BLaER1 (cell line): ENCODE data around the gene TC2N.
"Not testable (repeated sequence)": the region's sequence is repeated elsewhere in the genome, so short reads cannot be mapped to it uniquely, and the experiment has no call there.

Experiments
- H3K27ac ChIP-seq: shearing (Covaris generic); formaldehyde crosslinking; 2 replicates; pipeline ENCODE4 v1.8.1; 2022
- H3K27me3 ChIP-seq: shearing (Covaris generic); formaldehyde crosslinking; 2 replicates; pipeline ENCODE4 v1.8.1; 2022
- H3K36me3 ChIP-seq: shearing (Covaris generic); formaldehyde crosslinking; 2 replicates; pipeline ENCODE4 v1.8.1; 2022
- H3K4me1 ChIP-seq: shearing (Covaris generic); formaldehyde crosslinking; 2 replicates; pipeline ENCODE4 v1.8.1; 2022
- H3K4me2 ChIP-seq: shearing (Covaris generic); formaldehyde crosslinking; 2 replicates; pipeline ENCODE4 v1.8.1; 2022
- H3K4me3 ChIP-seq: shearing (Covaris generic); formaldehyde crosslinking; 2 replicates; pipeline ENCODE4 v1.8.1; 2022
- H3K9ac ChIP-seq: shearing (Covaris generic); formaldehyde crosslinking; 2 replicates; pipeline ENCODE4 v1.8.1; 2022
- H3K9me3 ChIP-seq: shearing (Covaris generic); formaldehyde crosslinking; 2 replicates; pipeline ENCODE4 v1.8.1; 2022
- H4K20me1 ChIP-seq: shearing (Covaris generic); formaldehyde crosslinking; 2 replicates; pipeline ENCODE4 v1.8.1; 2022
- Cebpa-rat ChIP-seq: shearing (Covaris generic); IDR thresholded peaks from 2 replicates; pipeline ENCODE4 v1.8.1; 2022

Gene TC2N

GRCh38 chr14:91854327-91854934 lies 12.9 kb downstream of the TC2N start:
- no peak overlapping the region for H3K27ac ChIP-seq
- no peaks in the 10 kb centered on the region for H3K27me3 ChIP-seq
- no peak for TF ChIP-seq Cebpa-rat
- no peak overlapping the region for H3K9ac ChIP-seq
- H4K20me1 ChIP-seq: no peaks in the 10 kb centered on the region
- no peak overlapping the region for H3K4me3 ChIP-seq
- H3K4me2 ChIP-seq: no peak overlapping the region
- no peaks in the 10 kb centered on the region for H3K4me1 ChIP-seq
- H3K36me3 ChIP-seq: no peaks in the 10 kb centered on the region
- no peaks in the 10 kb centered on the region for H3K9me3 ChIP-seq

- no peak overlapping the region for H3K27ac ChIP-seq
- H4K20me1 ChIP-seq: no peaks in the 10 kb centered on the region
Observed at GRCh38 chr14:91851563-91851962, 15.8 kb downstream of the TC2N start.

GRCh38 chr14:91848504-91849001 lies 18.8 kb downstream of the TC2N start:
- Histone ChIP-seq H3K27me3 (no peaks in the 10 kb centered on the region), H3K9me3 (no peaks in the 10 kb centered on the region), H3K4me1 (no peaks in the 10 kb centered on the region), H3K4me2 (no peak overlapping the region), H3K4me3 (no peak overlapping the region), H3K36me3 (no peaks in the 10 kb centered on the region), H3K9ac (no peak overlapping the region), H3K27ac (no peak overlapping the region), H4K20me1 (no peaks in the 10 kb centered on the region)
- no peak for TF ChIP-seq Cebpa-rat

More at GRCh38 chr14:91851563-91851962, 15.8 kb downstream of the TC2N start:
- no peak overlapping the region for H3K4me3 ChIP-seq
- no peaks in the 10 kb centered on the region for H3K9me3 ChIP-seq
- H3K27me3 ChIP-seq: no peaks in the 10 kb centered on the region
- H3K4me2 ChIP-seq: no peak overlapping the region
- H3K4me1 ChIP-seq: no peaks in the 10 kb centered on the region
- no peak overlapping the region for H3K9ac ChIP-seq
- no peak for TF ChIP-seq Cebpa-rat
- no peaks in the 10 kb centered on the region for H3K36me3 ChIP-seq

GRCh38 chr14:91847693-91848092 lies 19.6 kb downstream of the TC2N start:
- Histone ChIP-seq H3K9ac (no peak overlapping the region), H3K4me2 (no peak overlapping the region), H3K36me3 (no peaks in the 10 kb centered on the region), H3K27me3 (no peaks in the 10 kb centered on the region), H3K4me3 (no peak overlapping the region), H3K27ac (no peak overlapping the region), H3K4me1 (no peaks in the 10 kb centered on the region), H4K20me1 (no peaks in the 10 kb centered on the region), H3K9me3 (no peaks in the 10 kb centered on the region)
- TF ChIP-seq Cebpa-rat: no peak

- Histone ChIP-seq H3K4me1 (no peaks in the 10 kb centered on the region), H3K4me3 (no peak overlapping the region), H4K20me1 (no peaks in the 10 kb centered on the region), H3K27me3 (no peaks in the 10 kb centered on the region), H3K4me2 (no peak overlapping the region), H3K9ac (no peak overlapping the region), H3K9me3 (no peaks in the 10 kb centered on the region), H3K27ac (no peak overlapping the region), H3K36me3 (no peaks in the 10 kb centered on the region)
- TF ChIP-seq Cebpa-rat: no peak
Observed at GRCh38 chr14:91845652-91846051, 21.7 kb downstream of the TC2N start.

GRCh38 chr14:91845056-91845455 lies 22.3 kb downstream of the TC2N start:
- H3K27me3 ChIP-seq, H3K4me2 ChIP-seq, H3K4me3 ChIP-seq, H3K9ac ChIP-seq, H3K9me3 ChIP-seq, H3K4me1 ChIP-seq, H4K20me1 ChIP-seq, H3K36me3 ChIP-seq, H3K27ac ChIP-seq: not testable (repeated sequence)

- H3K4me3 ChIP-seq: no peak overlapping the region
- no peaks in the 10 kb centered on the region for H3K36me3 ChIP-seq
- no peak overlapping the region for H3K9ac ChIP-seq
- H3K27ac ChIP-seq: no peak overlapping the region
- no peaks in the 10 kb centered on the region for H4K20me1 ChIP-seq
- H3K4me1 ChIP-seq: no peaks in the 10 kb centered on the region
- TF ChIP-seq Cebpa-rat: no peak
- no peaks in the 10 kb centered on the region for H3K9me3 ChIP-seq
- no peaks in the 10 kb centered on the region for H3K27me3 ChIP-seq
- no peak overlapping the region for H3K4me2 ChIP-seq
Observed at GRCh38 chr14:91844029-91844428, 23.3 kb downstream of the TC2N start.

GRCh38 chr14:91843437-91843836 lies 23.9 kb downstream of the TC2N start:
- Histone ChIP-seq H3K27ac (no peak overlapping the region), H3K4me3 (no peak overlapping the region), H3K36me3 (no peaks in the 10 kb centered on the region), H3K9me3 (no peaks in the 10 kb centered on the region), H3K9ac (no peak overlapping the region), H3K4me1 (no peaks in the 10 kb centered on the region), H3K4me2 (no peak overlapping the region), H4K20me1 (no peaks in the 10 kb centered on the region), H3K27me3 (no peaks in the 10 kb centered on the region)
- TF ChIP-seq Cebpa-rat: no peak

- no peaks in the 10 kb centered on the region for H4K20me1 ChIP-seq
- peaks cover 2% of the 10 kb centered on the region; the same call in 1 of the 2 replicates for H3K9me3 ChIP-seq
- TF ChIP-seq Cebpa-rat: no peak
- H3K27me3 ChIP-seq: no peaks in the 10 kb centered on the region
- H3K27ac ChIP-seq: no peak overlapping the region
- H3K4me2 ChIP-seq: no peak overlapping the region
- H3K9ac ChIP-seq: no peak overlapping the region
- no peaks in the 10 kb centered on the region for H3K36me3 ChIP-seq
- H3K4me1 ChIP-seq: no peaks in the 10 kb centered on the region
- H3K4me3 ChIP-seq: no peak overlapping the region
Observed at GRCh38 chr14:91841065-91841464, 26.3 kb downstream of the TC2N start.

- Histone ChIP-seq H3K4me1 (no peaks in the 10 kb centered on the region), H3K4me2 (no peak overlapping the region), H4K20me1 (no peaks in the 10 kb centered on the region), H3K4me3 (no peak overlapping the region), H3K9me3 (peaks cover 6% of the 10 kb centered on the region; the same call in 1 of the 2 replicates), H3K36me3 (no peaks in the 10 kb centered on the region), H3K9ac (no peak overlapping the region), H3K27me3 (no peaks in the 10 kb centered on the region), H3K27ac (no peak overlapping the region)
- TF ChIP-seq Cebpa-rat: no peak
Observed at GRCh38 chr14:91839749-91840148, 27.6 kb downstream of the TC2N start.

- Histone ChIP-seq H3K27ac (no peak overlapping the region), H3K9ac (no peak overlapping the region), H3K4me2 (no peak overlapping the region), H3K9me3 (peaks cover 6% of the 10 kb centered on the region; the same call in 1 of the 2 replicates), H3K27me3 (no peaks in the 10 kb centered on the region), H3K36me3 (no peaks in the 10 kb centered on the region), H4K20me1 (no peaks in the 10 kb centered on the region), H3K4me3 (no peak overlapping the region), H3K4me1 (no peaks in the 10 kb centered on the region)
- TF ChIP-seq Cebpa-rat: no peak
Observed at GRCh38 chr14:91837076-91837475, 30.3 kb downstream of the TC2N start.
